ENCODE results near the gene MTM1. TPM values are rescaled to one million over a fixed set of nuclear protein-coding genes. Genes with fewer than 3 reads are reported as not detected.
A peak's percentile ranks its signal among the peaks of the same experiment; 100 is the strongest.

The MTM1 gene
- total and polyA plus RNA-seq, 5 donors, result 4.0 to 16.9 (median 15.2) TPM

- intact Hi-C loops (cut with DNase I), result no loop called here
- no peaks in the 10 kb centered on the region for H3K4me1 ChIP-seq (ENCODE audit: control insufficient read depth, insufficient read depth, low read length)
- ATAC-seq (no peak), DNase-seq (no peak)
- no peak overlapping the region for H3K4me3 ChIP-seq (ENCODE audit: low read length)
- WGBS, result 74% methylated on average over 2 of the region's 2 CpGs
- no peak overlapping the region for H3K27ac ChIP-seq (ENCODE audit: low read length)
- H3K9me3 ChIP-seq (ENCODE audit: control insufficient read depth, low read length), result no peaks in the 10 kb centered on the region
- H3K27me3 ChIP-seq (ENCODE audit: control insufficient read depth, insufficient read depth), result no peaks in the 10 kb centered on the region
Measured at GRCh38 chrX:150605603-150606002, 37.2 kb downstream of the MTM1 start.

DNA sequence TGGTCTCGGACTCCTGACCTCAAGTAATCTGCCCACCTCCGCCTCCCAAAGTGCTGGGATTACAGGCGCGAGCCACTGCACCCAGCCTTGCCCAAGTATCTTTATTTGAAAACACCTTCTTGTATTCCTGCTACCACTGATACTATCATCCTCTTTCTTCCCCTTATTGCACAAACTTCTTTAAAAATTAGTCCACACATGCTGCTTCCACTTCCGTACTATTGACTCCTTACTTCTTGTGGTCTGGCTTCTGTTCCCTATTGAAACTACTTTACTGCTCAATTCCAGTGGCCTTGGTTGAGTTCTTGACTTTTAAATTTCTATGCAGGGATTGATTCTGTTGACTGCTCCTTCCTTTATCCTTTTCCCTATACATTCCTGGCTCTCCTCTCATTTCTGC lies 38.8 kb downstream of the MTM1 start:
- intact Hi-C loops (cut with DNase I), result no loop called here
- Histone ChIP-seq H3K4me3 (ENCODE audit: low read length) (no peak overlapping the region), H3K4me1 (ENCODE audit: control insufficient read depth, insufficient read depth, low read length) (no peaks in the 10 kb centered on the region), H3K27me3 (ENCODE audit: control insufficient read depth, insufficient read depth) (no peaks in the 10 kb centered on the region), H3K27ac (ENCODE audit: low read length) (no peak overlapping the region), H3K9me3 (ENCODE audit: control insufficient read depth, low read length) (no peaks in the 10 kb centered on the region)
- WGBS, result 87% methylated on average over 5 of the region's 5 CpGs
- ATAC-seq, result no peak
- no peak for DNase-seq

GRCh38 chrX:150610043-150610442 lies 41.6 kb downstream of the MTM1 start:
- H3K4me3 ChIP-seq (ENCODE audit: low read length), result no peak overlapping the region
- no peaks in the 10 kb centered on the region for H3K9me3 ChIP-seq (ENCODE audit: control insufficient read depth, low read length)
- no peaks in the 10 kb centered on the region for H3K27me3 ChIP-seq (ENCODE audit: control insufficient read depth, insufficient read depth)
- H3K27ac ChIP-seq (ENCODE audit: low read length), result no peak overlapping the region
- no peak for DNase-seq
- intact Hi-C loops (cut with DNase I), result no loop called here
- H3K4me1 ChIP-seq (ENCODE audit: control insufficient read depth, insufficient read depth, low read length), result no peaks in the 10 kb centered on the region
- no peak for ATAC-seq

- Histone ChIP-seq H3K9me3 (ENCODE audit: control insufficient read depth, low read length) (no peaks in the 10 kb centered on the region), H3K27ac (ENCODE audit: low read length) (no peak overlapping the region), H3K4me1 (ENCODE audit: control insufficient read depth, insufficient read depth, low read length) (no peaks in the 10 kb centered on the region), H3K4me3 (ENCODE audit: low read length) (no peak overlapping the region), H3K27me3 (ENCODE audit: control insufficient read depth, insufficient read depth) (no peaks in the 10 kb centered on the region)
- DNase-seq, result no peak
- ATAC-seq, result no peak
- intact Hi-C loops (cut with DNase I), result no loop called here
- WGBS, result 76% methylated on average over 2 of the region's 2 CpGs
Measured at GRCh38 chrX:150610446-150610845, 42.0 kb downstream of the MTM1 start.

DNA sequence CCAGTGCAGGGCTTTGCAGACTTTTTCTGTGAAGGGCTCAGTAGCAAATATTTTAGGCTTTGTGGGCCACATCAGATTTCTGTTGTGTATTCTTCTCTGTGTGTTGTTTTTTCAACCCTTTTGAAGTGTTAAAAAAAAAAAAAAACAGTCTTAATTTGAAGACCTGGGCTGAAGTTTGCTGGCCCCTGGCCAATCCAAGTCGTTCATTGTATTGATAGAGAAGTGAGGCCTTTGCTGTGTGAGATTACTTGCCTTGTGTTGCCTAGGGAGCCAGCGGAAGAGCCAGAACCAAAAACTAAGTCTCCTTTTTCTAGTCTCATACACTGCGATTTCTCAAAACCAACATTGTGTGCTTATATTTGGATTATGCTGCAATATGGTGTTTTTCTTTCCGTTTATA lies 46.9 kb downstream of the MTM1 start:
- no peaks in the 10 kb centered on the region for H3K9me3 ChIP-seq (ENCODE audit: control insufficient read depth, low read length)
- no peaks in the 10 kb centered on the region for H3K4me1 ChIP-seq (ENCODE audit: control insufficient read depth, insufficient read depth, low read length)
- ATAC-seq, result no peak
- intact Hi-C loops (cut with DNase I), result no loop called here
- 82% methylated on average over 4 of the region's 4 CpGs for WGBS
- no peak overlapping the region for H3K27ac ChIP-seq (ENCODE audit: low read length)
- H3K4me3 ChIP-seq (ENCODE audit: low read length), result no peak overlapping the region
- DNase-seq, result peak in 1 of 3 donors; percentile 32
- H3K27me3 ChIP-seq (ENCODE audit: control insufficient read depth, insufficient read depth), result no peaks in the 10 kb centered on the region

DNA sequence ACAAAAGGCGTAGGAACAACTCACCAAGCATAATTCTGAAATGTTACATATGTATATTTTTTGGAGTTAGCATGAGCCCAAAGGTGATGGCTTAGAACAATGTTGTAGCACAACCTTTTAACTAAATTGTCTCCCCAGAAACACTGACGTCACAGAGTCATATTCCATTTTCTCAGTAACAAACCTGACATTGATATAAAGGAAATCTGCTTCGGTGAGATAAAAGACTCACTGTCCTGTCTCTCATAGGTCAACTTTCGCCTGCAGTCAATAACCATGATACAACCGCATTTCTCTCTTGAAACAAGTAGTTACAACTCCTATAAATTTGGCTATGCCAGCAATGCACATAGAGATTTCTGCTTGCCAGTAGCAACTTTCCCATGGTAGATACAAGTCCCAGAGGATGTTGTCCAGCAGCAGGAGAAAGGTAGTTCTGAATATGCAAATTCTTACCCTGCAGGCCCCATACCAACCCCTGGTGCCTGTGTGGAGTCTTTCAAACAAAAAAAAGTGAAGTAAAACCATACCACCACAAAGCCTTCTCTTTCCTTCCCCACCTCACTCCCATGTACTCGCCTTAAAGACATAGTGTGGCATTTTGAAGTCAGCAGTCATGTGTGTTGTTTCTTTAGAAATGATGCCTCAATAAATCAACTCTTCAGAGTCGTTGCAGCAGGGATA lies 47.9 kb downstream of the MTM1 start:
- 87% methylated on average over 7 of the region's 7 CpGs for WGBS
- no peak for DNase-seq
- intact Hi-C loops (cut with DNase I), result no loop called here
- H3K4me3 ChIP-seq (ENCODE audit: low read length), result no peak overlapping the region
- no peaks in the 10 kb centered on the region for H3K27me3 ChIP-seq (ENCODE audit: control insufficient read depth, insufficient read depth)
- H3K9me3 ChIP-seq (ENCODE audit: control insufficient read depth, low read length), result no peaks in the 10 kb centered on the region
- no peaks in the 10 kb centered on the region for H3K4me1 ChIP-seq (ENCODE audit: control insufficient read depth, insufficient read depth, low read length)
- no peak overlapping the region for H3K27ac ChIP-seq (ENCODE audit: low read length)
- ATAC-seq, result no peak

- DNase-seq (no peak), ATAC-seq (no peak)
- intact Hi-C loops (cut with DNase I), result no loop called here
- H3K9me3 ChIP-seq (ENCODE audit: control insufficient read depth, low read length), result no peaks in the 10 kb centered on the region
- no peak overlapping the region for H3K4me3 ChIP-seq (ENCODE audit: low read length)
- no peak overlapping the region for H3K27ac ChIP-seq (ENCODE audit: low read length)
- H3K4me1 ChIP-seq (ENCODE audit: control insufficient read depth, insufficient read depth, low read length), result no peaks in the 10 kb centered on the region
- 99% methylated on average over 2 of the region's 2 CpGs for WGBS
- no peaks in the 10 kb centered on the region for H3K27me3 ChIP-seq (ENCODE audit: control insufficient read depth, insufficient read depth)
Measured at GRCh38 chrX:150616863-150617198, 48.4 kb downstream of the MTM1 start.

DNA sequence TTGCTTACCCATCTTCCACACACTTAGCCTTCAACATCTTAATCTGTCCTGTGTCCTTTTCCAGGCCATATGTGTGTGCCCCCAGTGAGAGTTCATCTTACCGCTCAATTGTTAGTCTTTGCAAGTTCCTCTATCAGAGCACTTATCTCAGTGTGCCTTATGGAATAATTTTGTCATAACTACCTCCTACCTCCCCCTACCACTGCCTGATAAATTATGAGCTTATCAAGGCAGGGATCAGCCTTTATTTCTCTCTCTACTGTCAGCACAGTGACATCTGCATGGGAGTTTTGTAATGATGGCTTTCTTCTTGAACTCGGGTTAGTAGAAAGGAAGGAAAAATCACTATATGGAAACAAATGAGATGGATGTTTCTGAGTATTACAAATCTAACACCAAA lies 53.2 kb downstream of the MTM1 start:
- WGBS, result 86% methylated on average over 2 of the region's 2 CpGs
- DNase-seq (no peak), ATAC-seq (no peak)
- no peak overlapping the region for H3K4me3 ChIP-seq (ENCODE audit: low read length)
- no peak overlapping the region for H3K27ac ChIP-seq (ENCODE audit: low read length)
- no peaks in the 10 kb centered on the region for H3K9me3 ChIP-seq (ENCODE audit: control insufficient read depth, low read length)
- H3K27me3 ChIP-seq (ENCODE audit: control insufficient read depth, insufficient read depth), result no peaks in the 10 kb centered on the region
- H3K4me1 ChIP-seq (ENCODE audit: control insufficient read depth, insufficient read depth, low read length), result no peaks in the 10 kb centered on the region
- intact Hi-C loops (cut with DNase I), result no loop called here

- H3K4me1 ChIP-seq (ENCODE audit: control insufficient read depth, insufficient read depth, low read length), result no peaks in the 10 kb centered on the region
- DNase-seq (no peak), ATAC-seq (no peak)
- no peak overlapping the region for H3K4me3 ChIP-seq (ENCODE audit: low read length)
- no peak overlapping the region for H3K27ac ChIP-seq (ENCODE audit: low read length)
- intact Hi-C loops (cut with DNase I), result no loop called here
- H3K27me3 ChIP-seq (ENCODE audit: control insufficient read depth, insufficient read depth), result no peaks in the 10 kb centered on the region
- no peaks in the 10 kb centered on the region for H3K9me3 ChIP-seq (ENCODE audit: control insufficient read depth, low read length)
Measured at GRCh38 chrX:150623583-150623982, 55.2 kb downstream of the MTM1 start.

DNA sequence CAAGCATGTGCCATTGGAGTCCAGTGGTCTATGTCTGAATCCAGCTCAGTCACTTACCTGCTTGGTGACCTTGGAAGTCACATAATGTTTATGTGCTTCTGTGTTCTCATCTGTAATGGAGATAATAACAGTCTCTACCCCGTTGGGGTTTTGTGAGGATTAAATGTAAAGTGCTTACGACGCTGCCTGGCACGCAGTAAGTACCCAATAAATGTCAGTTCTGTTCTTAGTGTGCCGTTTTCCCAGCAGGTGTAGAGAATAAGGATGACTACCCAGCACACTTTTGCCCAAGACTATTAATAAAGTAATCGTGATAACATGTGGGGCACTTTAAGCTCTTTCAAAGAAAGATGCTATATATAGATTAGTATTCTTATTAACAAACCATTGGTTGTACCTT lies 56.7 kb downstream of the MTM1 start:
- WGBS, result 93% methylated on average over 6 of the region's 6 CpGs
- Histone ChIP-seq H3K4me1 (ENCODE audit: control insufficient read depth, insufficient read depth, low read length) (no peaks in the 10 kb centered on the region), H3K27ac (ENCODE audit: low read length) (no peak overlapping the region), H3K27me3 (ENCODE audit: control insufficient read depth, insufficient read depth) (no peaks in the 10 kb centered on the region), H3K4me3 (ENCODE audit: low read length) (no peak overlapping the region), H3K9me3 (ENCODE audit: control insufficient read depth, low read length) (no peaks in the 10 kb centered on the region)
- DNase-seq (no peak), ATAC-seq (no peak)
- intact Hi-C loops (cut with DNase I), result no loop called here

DNA sequence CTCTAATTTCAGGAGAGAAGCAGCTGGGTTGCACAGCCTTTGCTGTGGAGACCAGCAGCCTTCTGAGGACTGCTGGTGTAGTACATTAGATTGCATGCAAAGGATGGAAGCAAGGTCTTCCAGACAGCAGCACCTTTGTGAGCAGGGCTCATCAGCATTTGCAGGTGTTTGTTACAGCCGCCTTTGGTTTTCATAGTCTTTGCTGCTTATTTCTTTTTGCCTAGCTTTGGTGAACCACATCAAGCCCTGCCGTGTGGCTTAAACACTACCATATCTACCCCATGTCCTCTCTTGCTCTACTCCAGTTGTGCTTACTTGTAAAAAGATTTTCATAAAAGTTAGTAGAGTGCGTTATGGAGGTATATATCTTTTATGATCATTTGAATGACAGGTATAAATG lies 57.5 kb downstream of the MTM1 start:
- DNase-seq (no peak), ATAC-seq (no peak)
- no peaks in the 10 kb centered on the region for H3K27me3 ChIP-seq (ENCODE audit: control insufficient read depth, insufficient read depth)
- no peaks in the 10 kb centered on the region for H3K9me3 ChIP-seq (ENCODE audit: control insufficient read depth, low read length)
- no peaks in the 10 kb centered on the region for H3K4me1 ChIP-seq (ENCODE audit: control insufficient read depth, insufficient read depth, low read length)
- H3K4me3 ChIP-seq (ENCODE audit: low read length), result no peak overlapping the region
- intact Hi-C loops (cut with DNase I), result no loop called here
- no peak overlapping the region for H3K27ac ChIP-seq (ENCODE audit: low read length)
- 97% methylated on average over 3 of the region's 3 CpGs for WGBS

DNA sequence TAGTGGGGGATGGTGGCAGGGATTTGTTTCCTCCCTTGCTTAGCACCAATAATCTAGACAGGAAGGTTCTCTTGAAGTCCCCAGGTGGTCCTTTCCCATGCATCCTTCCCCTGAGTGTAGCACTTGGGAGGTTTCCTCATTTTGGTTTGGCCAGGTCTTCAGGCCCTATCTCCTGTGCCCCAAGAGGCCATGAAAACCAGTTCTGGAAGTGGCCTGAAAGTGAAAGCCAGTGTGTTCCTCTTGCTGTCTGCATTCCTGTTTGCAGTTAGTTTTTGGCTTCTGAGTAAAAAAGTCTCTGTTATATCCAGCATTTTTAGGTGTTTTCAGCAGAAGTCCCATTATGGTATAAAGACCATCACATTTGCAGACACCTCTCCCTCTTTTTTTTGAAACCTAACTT lies 59.5 kb downstream of the MTM1 start:
- Histone ChIP-seq H3K4me1 (ENCODE audit: control insufficient read depth, insufficient read depth, low read length) (no peaks in the 10 kb centered on the region), H3K27ac (ENCODE audit: low read length) (no peak overlapping the region), H3K4me3 (ENCODE audit: low read length) (no peak overlapping the region), H3K27me3 (ENCODE audit: control insufficient read depth, insufficient read depth) (no peaks in the 10 kb centered on the region), H3K9me3 (ENCODE audit: control insufficient read depth, low read length) (no peaks in the 10 kb centered on the region)
- intact Hi-C loops (cut with DNase I), result no loop called here
- DNase-seq (no peak), ATAC-seq (no peak)
